Neuronal stem cell (in vitro differentiated cells): ENCODE measurements around the gene CNTN5.

Experiments used
- DNase-seq: peaks from one replicate; pipeline ENCODE4 v3.0.0-alpha.2; 2013; ENCODE audit warnings: low spot score
- H2AFZ ChIP-seq: one replicate; pipeline ENCODE4 v1.6.1; 2013; ENCODE audit warnings: mild to moderate bottlenecking, low read length, inconsistent platforms
- H2AK5ac ChIP-seq: 2 replicates; pipeline ENCODE4 v1.6.1; 2013; ENCODE audit warnings: low read depth, mild to moderate bottlenecking, inconsistent platforms, low read length, moderate library complexity, mixed read lengths
- H2BK120ac ChIP-seq: 2 replicates; pipeline ENCODE4 v1.6.1; 2013; ENCODE audit warnings: low read depth, mild to moderate bottlenecking, inconsistent platforms, low read length, moderate library complexity, mixed read lengths
- H2BK12ac ChIP-seq: one replicate; pipeline ENCODE4 v1.6.1; 2013; ENCODE audit warnings: low read length, inconsistent platforms
- H2BK15ac ChIP-seq: 2 replicates; pipeline ENCODE4 v1.6.1; 2013; ENCODE audit warnings: mild to moderate bottlenecking, low read length, inconsistent platforms, mixed read lengths
- H2BK5ac ChIP-seq: one replicate; pipeline ENCODE4 v1.6.1; 2013; ENCODE audit warnings: inconsistent platforms, mild to moderate bottlenecking, low read length, moderate library complexity
- H3K14ac ChIP-seq: one replicate; pipeline ENCODE4 v1.6.1; 2013; ENCODE audit warnings: low read length, inconsistent platforms
- H3K18ac ChIP-seq: 2 replicates; pipeline ENCODE4 v1.6.1; 2013; ENCODE audit warnings: low read length, inconsistent platforms
- H3K23ac ChIP-seq: 2 replicates; pipeline ENCODE4 v1.6.1; 2013; ENCODE audit warnings: low read depth, mild to moderate bottlenecking, mixed read lengths, low read length, inconsistent platforms; ENCODE audit not compliant: poor library complexity
- H3K27ac ChIP-seq: replicated peaks from 3 replicates; pipeline ENCODE4 v1.5.1; 2013; ENCODE audit warnings: low read length, inconsistent platforms
- H3K27me3 ChIP-seq, 3 experiments: 2 replicates each; pipeline ENCODE4 v1.6.1; 2013; ENCODE audit warnings: low read length in 3 of 3, mild to moderate bottlenecking in 2 of 3, inconsistent platforms in 1 of 3, low read depth in 1 of 3, mixed read lengths in 1 of 3, moderate library complexity in 1 of 3; ENCODE audit not compliant: control insufficient read depth in 3 of 3, insufficient read depth in 3 of 3
- H3K36me3 ChIP-seq, 2 donors: replicated peaks in 1 of 2; 2 replicates each; pipeline ENCODE4 v1.6.1; 2013; ENCODE audit warnings: low read length in 2 of 2; ENCODE audit not compliant: control insufficient read depth in 2 of 2, insufficient read depth in 2 of 2
- H3K4ac ChIP-seq: 2 replicates; pipeline ENCODE4 v1.6.1; 2013; ENCODE audit warnings: inconsistent platforms, mild to moderate bottlenecking, low read length, moderate library complexity
- H3K4me1 ChIP-seq, 2 donors: 1 replicate in 1 of 2; 2 replicates in 1 of 2; pipeline ENCODE4 v1.6.1; 2013; ENCODE audit warnings: low read length in 2 of 2, low read depth in 1 of 2; ENCODE audit not compliant: control insufficient read depth in 2 of 2, insufficient read depth in 1 of 2
- H3K4me2 ChIP-seq: one replicate; pipeline ENCODE4 v1.6.1; 2013; ENCODE audit warnings: mild to moderate bottlenecking, low read length, inconsistent platforms; ENCODE audit not compliant: insufficient read depth, poor library complexity, severe bottlenecking
- H3K4me3 ChIP-seq, 2 donors: 2 replicates each; pipeline ENCODE4 v1.5.1; 2013; ENCODE audit warnings: low read length in 2 of 2, mild to moderate bottlenecking in 2 of 2, inconsistent platforms in 1 of 2, moderate library complexity in 1 of 2
- H3K79me1 ChIP-seq: one replicate; pipeline ENCODE4 v1.6.1; 2013; ENCODE audit warnings: low read depth, mild to moderate bottlenecking, inconsistent platforms, low read length, moderate library complexity
- H3K9ac ChIP-seq: one replicate; pipeline ENCODE4 v1.6.1; 2013; ENCODE audit warnings: mild to moderate bottlenecking, low read depth, low read length, inconsistent platforms; ENCODE audit not compliant: poor library complexity
- H3K9me3 ChIP-seq, 2 donors: replicated peaks in 1 of 2; 2 replicates each; pipeline versions ENCODE3 to v1.6.1; 2013; ENCODE audit warnings: low read length in 2 of 2, mild to moderate bottlenecking in 2 of 2, inconsistent platforms in 1 of 2, low read depth in 1 of 2, mixed read lengths in 1 of 2, moderate library complexity in 1 of 2; ENCODE audit not compliant: control insufficient read depth in 2 of 2, insufficient read depth in 1 of 2
- H4K8ac ChIP-seq: one replicate; pipeline ENCODE4 v1.6.1; 2013; ENCODE audit warnings: low read depth, mild to moderate bottlenecking, inconsistent platforms, low read length, moderate library complexity
- H4K91ac ChIP-seq: one replicate; pipeline ENCODE4 v1.6.1; 2013; ENCODE audit warnings: low read length, low read depth, mild to moderate bottlenecking, inconsistent platforms; ENCODE audit not compliant: poor library complexity
- WGBS, 2 donors: extraction: QIAGEN DNeasy Blood & Tissue Kit; methylation state at CpG; one replicate each; pipeline ENCODE4 v1.1.7; 2013; ENCODE audit warnings: missing lambda C conversion rate in 2 of 2, mixed read lengths in 1 of 2; ENCODE audit not compliant: insufficient read length in 2 of 2, insufficient replicate concordance in 1 of 2; ENCODE audit errors: extremely low coverage in 2 of 2; 5-methylcytosine and 5-hydroxymethylcytosine counted together

CNTN5 gene

DNA sequence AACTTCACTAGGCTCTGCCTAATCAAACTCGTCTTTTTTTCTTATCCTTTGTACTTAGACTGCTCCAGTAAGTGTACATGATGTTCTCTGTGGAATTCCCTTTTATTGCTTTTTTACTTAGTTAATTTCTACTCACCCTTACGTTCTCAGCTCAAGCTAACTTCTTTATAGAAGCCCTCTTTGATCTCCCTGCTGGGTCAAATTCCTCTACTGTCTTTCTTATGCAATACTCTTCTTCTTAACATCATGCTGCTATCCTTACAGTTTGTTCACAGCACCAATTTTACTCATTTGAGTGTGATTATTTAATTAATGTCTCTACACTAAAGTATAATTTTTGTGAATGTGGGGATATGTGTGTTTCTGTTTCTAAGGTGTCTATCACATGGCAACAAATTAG is 498.3 kb downstream of the CNTN5 start:
- Histone ChIP-seq H3K4ac (no peak overlapping the region), H3K27ac (no peak overlapping the region), H4K8ac (no peak overlapping the region), H3K9ac (no peak overlapping the region), H3K4me3 (no peak overlapping the region), H3K9me3 (no peaks in the 10 kb centered on the region), H3K23ac (no peak overlapping the region), H2AK5ac (no peak overlapping the region), H2BK12ac (no peak overlapping the region), H3K27me3 (no peaks in the 10 kb centered on the region), H4K91ac (no peak overlapping the region), H2AFZ (no peak overlapping the region), H3K14ac (no peak overlapping the region), H2BK15ac (no peak overlapping the region), H3K4me1 (no peaks in the 10 kb centered on the region), H3K36me3 (no peaks in the 10 kb centered on the region), H2BK5ac (no peak overlapping the region), H3K18ac (no peak overlapping the region), H2BK120ac (no peak overlapping the region), H3K79me1 (no peaks in the 10 kb centered on the region), H3K4me2 (no peak overlapping the region)
- DNase-seq = no peak
- no CpG with 5 or more reads among the region's 2 CpGs for WGBS, 2 donors

DNA sequence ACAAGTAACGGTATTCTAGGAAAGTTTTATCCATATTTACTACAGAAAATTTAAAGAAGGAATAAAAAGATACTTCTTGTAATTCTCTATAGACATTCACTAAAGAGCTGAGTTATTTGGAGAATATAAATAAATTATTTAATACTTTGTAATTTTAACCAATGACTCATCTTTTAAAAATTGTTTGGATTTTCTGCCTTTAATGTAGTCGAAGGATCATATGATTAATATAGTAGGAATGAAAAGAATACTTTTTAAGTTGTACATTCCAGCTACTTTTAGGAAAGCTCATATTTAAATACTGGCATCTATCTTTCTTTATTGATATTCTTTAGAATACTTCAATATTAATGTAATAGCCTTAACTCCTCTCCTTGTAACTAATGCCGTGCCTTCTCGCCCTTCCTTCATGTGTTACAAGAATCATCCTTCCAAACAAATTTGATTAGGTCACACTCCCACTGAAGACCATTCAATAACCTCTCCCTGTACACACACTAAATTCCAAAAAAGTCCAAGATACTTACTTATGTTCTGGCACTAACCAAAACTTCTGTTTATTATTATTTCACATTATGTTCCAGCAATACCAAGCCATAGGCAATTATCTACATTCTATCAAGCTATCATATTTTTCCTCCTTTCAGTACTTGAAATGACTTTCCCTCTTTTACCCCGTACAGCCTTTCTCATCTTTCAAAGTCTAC is 501.9 kb downstream of the CNTN5 start:
- H3K79me1 ChIP-seq = no peaks in the 10 kb centered on the region
- no peak overlapping the region for H2BK12ac ChIP-seq
- no peak overlapping the region for H4K8ac ChIP-seq
- no peak overlapping the region for H3K14ac ChIP-seq
- no peaks in the 10 kb centered on the region for H3K4me1 ChIP-seq
- H3K27me3 ChIP-seq = no peaks in the 10 kb centered on the region
- H3K23ac ChIP-seq = no peak overlapping the region
- no peak for DNase-seq
- no peak overlapping the region for H3K4ac ChIP-seq
- H2BK120ac ChIP-seq = no peak overlapping the region
- H2BK5ac ChIP-seq = no peak overlapping the region
- WGBS, 2 donors = no CpG with 5 or more reads among the region's 5 CpGs
- H3K9ac ChIP-seq = no peak overlapping the region
- no peaks in the 10 kb centered on the region for H3K9me3 ChIP-seq
- H2AFZ ChIP-seq = no peak overlapping the region
- H3K4me3 ChIP-seq = no peak overlapping the region
- H3K18ac ChIP-seq = no peak overlapping the region
- no peak overlapping the region for H2BK15ac ChIP-seq
- no peak overlapping the region for H3K4me2 ChIP-seq
- no peak overlapping the region for H2AK5ac ChIP-seq
- H3K27ac ChIP-seq = no peak overlapping the region
- no peaks in the 10 kb centered on the region for H3K36me3 ChIP-seq
- H4K91ac ChIP-seq = no peak overlapping the region

- no peak overlapping the region for H2BK15ac ChIP-seq
- H2AK5ac ChIP-seq = no peak overlapping the region
- no peak overlapping the region for H3K9ac ChIP-seq
- no peak overlapping the region for H4K8ac ChIP-seq
- no peaks in the 10 kb centered on the region for H3K27me3 ChIP-seq
- H3K4me2 ChIP-seq = no peak overlapping the region
- no peak overlapping the region for H2AFZ ChIP-seq
- H3K36me3 ChIP-seq = no peaks in the 10 kb centered on the region
- H3K79me1 ChIP-seq = no peaks in the 10 kb centered on the region
- H3K18ac ChIP-seq = no peak overlapping the region
- no peaks in the 10 kb centered on the region for H3K9me3 ChIP-seq
- no CpG with 5 or more reads among the region's 13 CpGs for WGBS, 2 donors
- no peak overlapping the region for H2BK12ac ChIP-seq
- H3K14ac ChIP-seq = no peak overlapping the region
- H3K27ac ChIP-seq = no peak overlapping the region
- no peak overlapping the region for H3K4me3 ChIP-seq
- no peak overlapping the region for H4K91ac ChIP-seq
- peak overlapping the region; percentile 85 for H3K23ac ChIP-seq
- no peak for DNase-seq
- H3K4me1 ChIP-seq = no peaks in the 10 kb centered on the region
- no peak overlapping the region for H3K4ac ChIP-seq
- H2BK120ac ChIP-seq = no peak overlapping the region
- no peak overlapping the region for H2BK5ac ChIP-seq
Observed at GRCh38 chr11:99531468-99531867, 510.7 kb downstream of the CNTN5 start.

DNA sequence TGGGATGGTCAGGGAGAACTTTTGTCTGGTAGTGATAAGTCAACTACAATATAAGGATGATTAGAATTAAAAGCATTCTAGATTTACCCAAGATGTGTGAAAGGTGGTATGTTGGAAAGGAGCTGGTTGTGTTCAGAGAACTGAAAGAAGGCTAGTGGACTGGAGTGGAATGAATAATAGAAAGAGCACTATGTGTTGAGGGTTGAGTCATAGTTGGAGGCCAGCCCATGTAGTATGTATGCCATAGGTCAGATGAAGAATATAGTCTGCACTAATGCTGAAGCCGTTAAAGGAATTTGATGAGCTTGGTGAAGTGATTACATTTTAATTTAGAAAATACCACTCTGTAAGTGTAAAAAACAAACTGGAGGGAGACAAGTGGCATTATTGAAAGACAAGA is 514.1 kb downstream of the CNTN5 start:
- WGBS, 2 donors = no CpG with 5 or more reads among the region's 1 CpG
- Histone ChIP-seq H3K27me3 (no peaks in the 10 kb centered on the region), H3K9me3 (no peaks in the 10 kb centered on the region), H4K91ac (no peak overlapping the region), H3K4me1 (no peaks in the 10 kb centered on the region), H3K4me2 (no peak overlapping the region), H3K9ac (no peak overlapping the region), H2BK5ac (no peak overlapping the region), H4K8ac (no peak overlapping the region), H3K23ac (no peak overlapping the region), H2AFZ (no peak overlapping the region), H3K18ac (no peak overlapping the region), H3K36me3 (no peaks in the 10 kb centered on the region), H2BK12ac (no peak overlapping the region), H2BK120ac (no peak overlapping the region), H3K79me1 (no peaks in the 10 kb centered on the region), H3K14ac (no peak overlapping the region), H3K4me3 (no peak overlapping the region), H3K4ac (no peak overlapping the region), H3K27ac (no peak overlapping the region), H2AK5ac (no peak overlapping the region), H2BK15ac (no peak overlapping the region)
- no peak for DNase-seq
